T47D (cell line): ENCODE measurements around the gene UNC5B.

Experiments used
- DNase-seq, 2 experiments: peaks; one replicate each; pipeline versions ENCODE4 v3.0.0 to v3.0.0-alpha.2; 2011 to 2012; ENCODE audit warnings: low read depth in 1 of 2, low spot score in 1 of 2
- JUND ChIP-seq: IDR thresholded peaks from 2 replicates; pipeline ENCODE4 v1.6.1; 2012; ENCODE audit warnings: low read depth
- in situ Hi-C: cut with HindIII; loops from 2 replicates; pipeline ENCODE4 v1.10.0; 2016; ENCODE audit warnings: low sequenced_read_pairs, low pct_unique_long_range_greater_than_20kb

Gene UNC5B

DNA sequence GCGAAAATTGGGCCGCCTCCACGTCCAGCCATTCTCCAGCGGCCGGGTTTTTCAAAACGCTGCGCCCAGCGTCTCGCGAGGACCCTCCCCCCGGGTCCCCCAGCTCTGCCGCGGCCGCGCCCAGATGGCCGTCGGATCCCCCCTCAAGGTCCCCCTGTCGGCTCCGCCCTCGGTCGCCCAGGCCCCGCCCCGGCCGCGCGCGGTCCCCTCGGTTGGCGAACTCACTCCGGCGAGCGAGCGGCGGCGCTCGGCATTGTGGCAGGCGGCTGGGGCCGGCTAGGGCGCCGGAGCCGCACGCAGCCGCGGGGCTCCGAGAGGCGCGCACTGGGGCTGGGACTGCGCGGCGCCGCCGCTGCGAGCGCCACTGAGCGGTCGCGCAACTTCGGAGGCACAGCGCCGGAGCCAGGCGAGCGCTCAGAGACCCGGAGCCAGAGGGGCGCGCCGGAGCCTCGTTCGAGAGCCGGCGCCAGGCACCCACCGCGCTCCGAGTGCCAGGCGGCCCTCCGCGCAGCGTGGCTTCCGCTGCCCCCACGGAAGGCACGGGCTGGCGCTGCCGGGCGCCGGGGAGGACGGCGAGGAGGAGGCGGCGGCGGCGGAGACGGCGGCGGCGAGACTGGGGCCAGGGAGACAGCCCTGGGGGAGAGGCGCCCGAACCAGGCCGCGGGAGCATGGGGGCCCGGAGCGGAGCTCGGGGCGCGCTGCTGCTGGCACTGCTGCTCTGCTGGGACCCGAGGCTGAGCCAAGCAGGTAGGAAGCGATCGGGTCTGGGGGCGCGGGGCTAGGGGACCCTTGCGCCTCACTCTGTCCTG, at the start of gene UNC5B:
Gene UNC5B, plus strand, starts transcription at position 253 of the 809 bp plus-strand sequence. Its CDS starts 416 bp downstream, at position 669.
- TF ChIP-seq JUND: no peak
- DNase-seq: peak; percentile 57 to 90
- in situ Hi-C loops: no loop called here

- in situ Hi-C loops: no loop called here
- no peak for TF ChIP-seq JUND
- no peak for DNase-seq
Measured at GRCh38 chr10:71173466-71173865, 38.9 kb upstream of the UNC5B start.

- in situ Hi-C loops: no loop called here
- DNase-seq: no peak
- no peak for TF ChIP-seq JUND
Measured at GRCh38 chr10:71176661-71177060, 35.7 kb upstream of the UNC5B start.

DNA sequence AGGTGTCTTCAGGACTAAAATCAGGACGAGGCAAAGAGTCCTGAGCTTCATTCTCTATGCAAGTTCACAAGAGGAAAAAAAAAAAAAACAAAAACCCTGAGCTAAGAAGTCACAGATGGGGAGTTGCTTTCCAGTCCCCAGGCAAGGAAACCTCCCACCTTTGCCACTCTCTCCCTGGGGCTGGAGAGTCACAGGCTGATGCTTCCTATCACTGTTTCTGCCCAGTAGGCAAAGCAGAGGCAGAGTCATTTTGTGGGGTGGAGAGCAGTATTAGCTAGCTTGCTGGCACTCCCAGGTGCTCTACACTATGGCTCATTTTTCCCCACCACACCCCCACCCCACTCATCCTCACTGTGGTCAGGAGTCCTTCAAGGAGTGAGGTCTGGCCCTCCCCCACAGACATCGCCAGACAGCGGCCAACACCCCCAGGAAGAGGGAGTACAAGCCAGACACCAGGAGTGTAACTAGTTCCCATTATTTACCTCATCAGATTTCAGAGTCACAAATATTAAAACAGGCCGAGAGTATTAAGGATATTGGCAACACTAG, 34.6 kb upstream of the UNC5B start:
- DNase-seq: no peak
- in situ Hi-C loops: no loop called here
- TF ChIP-seq JUND: no peak

DNA sequence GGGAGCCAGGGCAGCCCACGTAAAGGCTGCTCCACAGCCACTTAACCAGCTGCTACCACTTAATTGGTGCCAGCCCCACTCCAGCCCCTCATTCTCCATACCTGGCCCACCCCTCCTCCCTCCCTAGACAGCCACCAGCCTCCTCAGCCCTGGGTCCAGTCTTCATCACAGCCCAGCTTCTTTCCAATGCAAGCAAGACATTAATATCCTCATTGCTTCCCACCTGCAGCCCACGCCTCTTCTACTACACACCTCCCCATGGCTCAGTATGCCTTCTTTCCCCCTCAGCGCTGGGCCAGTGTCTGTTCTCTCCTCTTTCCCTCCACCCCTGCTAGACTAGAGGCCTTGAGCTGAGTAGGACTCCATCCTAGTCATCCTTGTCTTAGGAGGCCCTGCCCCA, 33.5 kb upstream of the UNC5B start:
- DNase-seq: no peak
- TF ChIP-seq JUND: no peak
- in situ Hi-C loops: no loop called here

- DNase-seq: no peak
- TF ChIP-seq JUND: no peak
- in situ Hi-C loops: no loop called here
Measured at GRCh38 chr10:71179382-71179781, 33.0 kb upstream of the UNC5B start.

DNA sequence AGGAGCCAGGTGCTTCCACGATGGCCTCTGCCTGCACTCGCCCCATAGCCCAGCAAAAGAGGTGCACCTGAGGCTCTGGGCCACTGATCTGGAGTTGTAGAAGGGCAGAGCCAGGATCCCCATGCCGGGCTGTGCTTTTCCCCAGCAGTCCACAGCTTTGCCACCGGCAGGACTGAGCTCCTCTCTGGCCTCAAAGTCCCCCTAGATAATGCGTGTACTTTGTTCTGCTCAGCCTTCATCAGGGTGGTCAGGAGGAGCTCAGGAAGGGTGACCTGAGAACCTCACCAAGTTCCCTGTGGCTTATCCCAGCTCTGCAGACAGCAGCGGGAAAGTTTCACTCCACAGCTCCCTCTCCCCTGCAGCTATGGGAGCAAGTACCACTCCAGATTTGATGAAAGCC, 27.9 kb upstream of the UNC5B start:
- no peak for TF ChIP-seq JUND
- in situ Hi-C loops: no loop called here
- no peak for DNase-seq

DNA sequence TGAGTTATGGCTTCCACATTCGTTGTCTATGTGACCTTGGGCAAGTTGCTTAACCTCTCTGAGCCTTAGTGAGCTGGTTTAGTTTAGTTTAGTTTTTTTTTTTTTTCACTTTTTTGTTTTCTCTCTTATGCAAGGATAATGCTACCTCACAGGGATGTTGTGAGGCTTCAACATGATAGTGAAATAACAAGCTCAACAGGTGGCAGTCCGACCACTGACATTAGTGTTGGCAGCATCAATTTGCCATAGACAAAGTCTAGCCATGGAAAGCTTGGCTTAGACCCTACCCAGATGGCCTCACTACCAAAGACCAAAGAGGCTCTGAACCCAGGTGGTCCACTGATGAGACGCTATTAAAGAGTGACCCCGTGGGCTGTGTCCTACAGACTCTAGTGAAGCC, 27.2 kb upstream of the UNC5B start:
- TF ChIP-seq JUND: no peak
- DNase-seq: no peak
- in situ Hi-C loops: no loop called here

GRCh38 chr10:71187197-71187596, 25.2 kb upstream of the UNC5B start:
- in situ Hi-C loops: no loop called here
- TF ChIP-seq JUND: no peak
- no peak for DNase-seq

DNA sequence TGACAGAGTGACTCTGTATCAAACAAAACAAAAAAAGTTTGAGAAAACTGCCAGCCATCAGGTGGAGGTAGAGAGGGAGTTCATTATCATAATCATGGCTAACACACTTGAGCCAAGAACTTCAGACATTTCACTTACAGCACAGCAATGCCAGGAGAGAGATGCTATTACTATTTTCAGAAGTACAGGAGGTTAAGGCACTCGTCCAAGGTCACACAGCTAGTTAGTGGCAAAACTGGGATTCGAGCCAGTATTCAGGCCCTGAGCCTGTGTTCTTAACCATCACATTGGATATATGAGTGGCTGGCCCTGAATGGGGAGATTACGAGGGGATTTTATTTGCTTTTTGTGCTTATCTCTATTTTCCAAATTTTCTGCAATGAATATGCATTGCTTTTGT, 24.8 kb upstream of the UNC5B start:
- in situ Hi-C loops: no loop called here
- DNase-seq: no peak
- TF ChIP-seq JUND: no peak

- no peak for TF ChIP-seq JUND
- DNase-seq: no peak
- in situ Hi-C loops: no loop called here
Measured at GRCh38 chr10:71188201-71188600, 24.2 kb upstream of the UNC5B start.

DNA sequence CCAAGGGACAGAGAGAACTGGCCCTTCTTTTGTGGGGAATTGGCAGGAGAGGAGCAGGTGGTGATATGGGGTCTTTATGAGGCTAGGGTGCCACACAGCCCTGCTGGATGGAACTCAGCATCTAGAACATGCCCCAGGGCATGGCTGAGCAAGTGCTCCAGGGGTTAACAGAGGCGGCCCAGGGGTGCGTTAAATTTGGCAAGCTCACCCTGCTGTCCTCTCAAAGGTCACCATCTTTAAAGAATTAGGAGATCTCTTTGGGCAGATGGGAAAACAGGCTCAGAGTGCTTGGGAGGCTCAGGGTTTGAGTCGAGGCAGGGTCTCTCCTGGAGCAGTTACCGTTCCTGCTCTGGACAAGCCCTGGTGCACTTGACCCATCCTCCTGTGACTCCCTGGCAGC, 21.4 kb upstream of the UNC5B start:
- in situ Hi-C loops: no loop called here
- TF ChIP-seq JUND: no peak
- DNase-seq: no peak

GRCh38 chr10:71191551-71192076, 20.8 kb upstream of the UNC5B start:
- DNase-seq: no peak
- no peak for TF ChIP-seq JUND
- in situ Hi-C loops: no loop called here
